GM18502 (cell line): ENCODE measurements around the gene SEC24A.
"Not testable (repeated sequence)": the region's sequence is repeated elsewhere in the genome, so short reads cannot be mapped to it uniquely, and the experiment has no call there.

Experiments used
- ATAC-seq: cut with Tn5 transposase; IDR thresholded peaks from one replicate; pipeline ENCODE4 v1.9.1; 2021; ENCODE audit warnings: mild to moderate bottlenecking; ENCODE audit not compliant: unreplicated experiment, poor library complexity

SEC24A gene

GRCh38 chr5:134647750-134648424 lies 698 bp upstream of the SEC24A start:
- ATAC-seq, result peak; percentile 37

DNA sequence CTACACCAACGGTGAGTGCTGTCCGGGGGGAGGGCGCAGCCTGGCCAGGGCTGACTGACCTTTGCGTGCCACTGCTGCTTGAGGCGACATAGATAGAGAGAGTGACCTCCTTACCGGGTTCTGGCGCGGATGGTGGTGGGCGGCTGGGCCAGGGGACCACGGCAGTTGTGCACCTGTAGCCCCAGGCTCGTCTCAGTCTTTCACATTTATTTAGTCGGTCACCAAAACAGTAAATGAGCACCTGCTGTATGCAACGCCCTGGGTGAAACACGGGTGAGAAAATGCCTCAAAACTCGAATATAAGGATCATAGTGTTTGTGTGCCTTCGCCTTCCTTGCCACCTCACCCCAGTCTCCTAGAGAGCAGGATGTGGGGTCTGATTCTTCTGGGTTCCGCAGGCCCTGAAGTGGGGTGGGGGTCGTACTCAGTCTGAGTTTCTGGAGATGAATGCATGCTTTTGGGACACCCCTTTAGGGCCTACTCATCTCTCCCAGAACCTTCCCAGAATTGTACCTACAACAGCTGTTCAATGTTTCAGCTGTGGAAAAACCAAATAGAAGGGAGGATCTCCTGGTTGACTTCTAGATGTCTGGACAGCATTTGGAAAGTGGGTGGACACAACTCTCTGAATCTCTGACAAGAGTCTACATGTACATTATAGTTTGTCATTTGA lies 714 bp downstream of the SEC24A start:
- ATAC-seq, result peak; percentile 26

- ATAC-seq, result not testable (repeated sequence)
Observed at GRCh38 chr5:134650660-134651059, 2.1 kb downstream of the SEC24A start.

DNA sequence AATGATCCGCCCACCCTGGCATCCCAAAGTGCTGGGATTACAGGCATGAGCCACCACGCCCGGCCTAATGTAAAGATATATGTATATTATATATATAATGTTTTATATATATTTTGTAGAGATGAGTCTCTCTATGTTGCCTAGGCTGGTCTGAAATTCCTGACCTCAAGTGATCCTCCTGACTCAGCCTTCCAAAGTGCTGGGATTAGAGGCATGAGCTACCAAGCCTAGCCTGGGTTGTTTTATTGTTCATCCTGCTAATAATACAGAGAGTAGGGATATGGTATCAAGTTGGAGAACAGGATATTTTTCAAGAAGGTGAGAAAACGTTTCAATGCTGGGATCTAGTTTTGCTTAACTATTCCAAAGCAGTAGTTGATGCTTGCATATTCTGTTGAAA lies 2.9 kb downstream of the SEC24A start:
- no peak for ATAC-seq

- no peak for ATAC-seq
Observed at GRCh38 chr5:134656690-134657089, 8.1 kb downstream of the SEC24A start.

GRCh38 chr5:134659456-134659855 lies 10.9 kb downstream of the SEC24A start:
- no peak for ATAC-seq

- ATAC-seq, result no peak
Observed at GRCh38 chr5:134659922-134660321, 11.3 kb downstream of the SEC24A start.

- ATAC-seq, result no peak
Observed at GRCh38 chr5:134662971-134663370, 14.4 kb downstream of the SEC24A start.

DNA sequence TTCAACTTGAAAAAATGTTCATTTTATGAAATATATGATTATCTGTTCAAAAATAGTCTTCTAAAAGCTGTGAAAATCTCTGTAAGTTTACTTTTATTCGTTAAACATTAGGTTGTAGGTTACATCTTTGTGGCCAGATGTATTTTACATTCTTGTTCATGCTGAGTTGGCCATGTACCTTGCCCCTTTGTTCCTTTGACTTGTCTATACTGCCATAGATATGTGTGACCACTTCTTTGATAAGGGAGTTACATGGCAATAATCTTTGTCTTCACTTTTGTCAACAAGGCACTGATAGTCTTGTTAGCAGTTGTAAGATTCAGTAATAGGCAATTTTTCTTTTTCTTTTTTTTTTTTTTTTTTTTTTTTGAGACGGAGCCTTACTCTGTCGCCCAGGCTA lies 15.9 kb downstream of the SEC24A start:
- no peak for ATAC-seq

DNA sequence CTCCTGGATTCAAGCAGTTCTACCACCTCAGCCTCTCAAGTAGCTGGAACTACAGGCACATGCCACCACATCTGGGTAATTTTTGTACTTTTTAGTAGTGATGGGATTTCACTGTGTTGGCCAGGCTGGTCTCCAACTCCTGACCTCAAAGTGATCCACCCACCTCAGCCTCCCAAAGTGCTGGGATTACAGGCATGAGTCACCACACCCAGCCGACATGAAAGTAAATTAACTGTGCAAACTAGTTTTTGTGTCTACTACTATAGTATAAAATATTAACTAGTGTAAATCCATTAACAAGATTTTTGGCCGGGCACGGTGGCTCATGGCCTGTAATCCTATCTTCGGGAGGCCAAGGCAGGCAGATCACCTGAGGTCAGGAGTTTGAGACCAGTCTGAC lies 25.0 kb downstream of the SEC24A start:
- not testable (repeated sequence) for ATAC-seq

DNA sequence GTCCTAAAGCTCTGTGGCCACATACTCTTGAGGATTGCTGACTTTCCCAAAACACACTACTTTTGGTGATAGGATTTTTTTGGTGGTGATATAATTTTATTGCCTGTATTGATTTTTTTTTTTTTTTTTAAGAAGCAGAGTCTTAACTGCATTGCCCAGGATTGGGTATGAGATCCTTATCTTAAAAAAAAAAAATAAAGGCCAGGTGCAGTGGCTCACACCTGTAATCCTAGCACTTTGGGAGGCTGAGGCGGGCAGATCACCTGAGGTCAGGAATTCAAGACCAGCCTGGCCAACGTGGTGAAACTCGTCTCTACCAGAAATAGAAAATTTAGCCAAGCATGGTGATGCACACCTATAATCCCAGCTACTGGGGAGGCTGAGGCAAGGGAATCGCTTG lies 28.8 kb downstream of the SEC24A start:
- ATAC-seq, result not testable (repeated sequence)

DNA sequence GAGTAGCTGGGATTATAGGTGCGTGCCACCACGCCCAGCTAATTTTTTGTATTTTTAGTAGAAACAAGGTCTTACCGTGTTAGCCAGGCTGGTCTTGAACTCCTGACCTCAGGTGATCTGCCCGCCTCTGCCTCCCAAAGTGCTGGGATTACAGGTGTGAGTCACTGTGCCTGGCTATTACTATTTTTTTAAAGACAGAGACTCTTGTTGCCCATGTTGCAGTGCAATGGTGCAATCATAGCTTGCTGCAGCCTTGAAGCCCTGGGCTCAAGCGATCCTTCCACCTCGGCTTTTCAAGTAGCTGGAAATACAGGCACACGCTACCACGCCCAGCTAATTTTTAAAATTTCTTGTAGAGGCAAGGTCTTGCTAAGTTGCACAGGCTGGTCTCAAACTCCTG lies 41.6 kb downstream of the SEC24A start:
- ATAC-seq, result not testable (repeated sequence)

DNA sequence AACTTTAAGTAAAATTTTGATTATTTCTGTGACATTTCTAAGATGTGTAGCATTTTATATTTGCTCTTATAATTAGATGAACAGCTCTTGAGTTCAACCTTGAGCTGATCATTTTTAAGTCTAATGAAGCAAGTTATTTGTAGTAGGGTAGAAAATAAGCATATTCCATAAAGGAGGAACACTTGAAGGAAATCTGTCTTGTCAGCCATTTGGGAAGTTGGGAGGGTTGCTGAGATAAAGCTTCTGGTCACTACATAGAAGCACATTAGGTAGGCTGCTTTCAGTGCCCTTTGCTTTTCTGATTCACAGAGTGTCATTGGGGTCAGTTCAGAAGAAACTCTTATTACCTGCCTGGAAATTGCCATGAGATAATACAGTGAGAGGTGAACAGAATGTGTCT lies 44.1 kb downstream of the SEC24A start:
- no peak for ATAC-seq

DNA sequence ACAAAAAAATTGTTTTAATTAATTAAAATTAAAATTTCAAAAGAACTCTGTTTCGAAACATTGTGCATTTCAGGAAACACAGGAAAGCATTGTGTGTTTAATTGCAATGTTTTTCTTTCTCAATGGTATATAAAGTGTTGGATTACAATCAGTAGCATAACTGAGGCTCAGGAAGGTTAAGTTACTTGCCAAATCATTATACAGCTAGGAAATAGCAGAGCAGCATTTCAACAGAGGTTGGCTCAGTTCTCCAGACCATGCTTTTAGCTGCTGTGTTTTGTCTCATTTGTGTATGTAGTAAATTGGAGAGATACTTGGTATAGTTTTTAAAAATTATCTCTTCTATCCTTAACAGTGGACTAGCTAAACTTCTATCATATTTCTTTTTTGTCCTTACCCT lies 59.7 kb downstream of the SEC24A start:
- ATAC-seq, result no peak

GRCh38 chr5:134714120-134714519 lies 65.5 kb downstream of the SEC24A start:
- ATAC-seq, result no peak

GRCh38 chr5:134714541-134714940 lies 66.0 kb downstream of the SEC24A start:
- no peak for ATAC-seq

DNA sequence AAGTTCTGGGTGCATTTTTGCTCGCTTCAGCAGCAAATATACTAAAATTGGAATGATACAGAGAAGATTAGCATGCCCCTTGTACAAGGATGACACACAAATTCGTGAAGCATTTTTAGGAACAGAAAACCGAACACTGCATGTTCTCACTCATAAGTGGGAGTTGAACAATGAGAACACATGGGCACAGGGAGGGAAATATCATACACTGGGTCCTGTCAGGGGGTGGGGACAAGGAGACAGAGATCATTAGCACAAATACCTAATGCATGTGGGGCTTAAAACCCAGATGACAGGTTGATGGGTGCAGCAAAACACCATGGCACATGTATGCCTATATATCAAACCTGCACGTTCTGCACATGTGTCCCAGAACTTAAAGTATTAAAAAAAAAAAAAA lies 66.9 kb downstream of the SEC24A start:
- not testable (repeated sequence) for ATAC-seq

DNA sequence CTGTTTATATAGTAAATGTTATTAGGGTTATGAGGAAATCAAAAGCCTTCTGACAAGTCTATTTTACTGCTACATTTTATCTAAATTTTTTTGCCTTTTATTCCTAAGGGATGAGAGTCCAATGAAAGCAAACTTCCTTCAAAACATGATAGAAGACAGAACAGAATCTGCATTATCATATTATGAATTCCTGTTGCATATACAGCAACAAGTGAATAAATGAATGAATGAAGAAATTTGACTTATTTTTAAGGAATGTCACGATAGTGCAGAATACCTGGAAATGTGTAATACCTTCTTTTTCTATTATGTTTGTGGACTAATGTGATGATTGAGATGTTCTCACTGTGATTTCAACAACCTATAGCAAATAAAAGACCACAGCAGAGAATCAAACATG lies 76.3 kb downstream of the SEC24A start:
- ATAC-seq, result no peak

DNA sequence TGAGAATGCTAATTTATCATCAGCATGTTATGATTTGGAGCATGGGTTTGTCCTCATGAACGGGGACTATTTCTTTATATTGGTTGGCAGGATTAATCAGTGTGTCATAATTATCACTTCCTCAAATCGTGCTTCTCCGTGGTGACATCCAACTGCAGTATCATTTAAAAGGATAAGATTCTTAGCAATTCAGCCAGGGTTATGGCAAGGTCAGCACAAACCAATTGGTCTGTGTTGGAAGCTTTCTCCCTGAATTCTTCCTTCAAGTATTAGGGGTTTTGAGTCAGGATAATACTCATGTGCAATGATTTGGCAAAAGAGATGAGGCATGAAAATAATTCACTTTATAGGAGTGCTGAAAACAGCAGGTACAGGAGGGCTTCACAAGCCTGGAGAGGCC lies 84.2 kb downstream of the SEC24A start:
- no peak for ATAC-seq

- no peak for ATAC-seq
Observed at GRCh38 chr5:134735243-134735642, 86.7 kb downstream of the SEC24A start.

- ATAC-seq, result no peak
Observed at GRCh38 chr5:134736173-134736812, 87.7 kb downstream of the SEC24A start.
